Glomerular visceral epithelial cell (primary cell): ENCODE results near the gene QRFP.

Experiments used
- DNase-seq: peaks from one replicate; pipeline ENCODE4 v3.0.0-alpha.2; 2016; ENCODE audit errors: extremely low spot score

QRFP gene

GRCh38 chr9:130933114-130934046 lies 36.8 kb upstream of the QRFP start:
- DNase-seq: peak; percentile 69

GRCh38 chr9:130932255-130933079 lies 35.9 kb upstream of the QRFP start:
- peak; percentile 51 for DNase-seq

GRCh38 chr9:130931508-130932254 lies 35.1 kb upstream of the QRFP start:
- DNase-seq: no peak

DNA sequence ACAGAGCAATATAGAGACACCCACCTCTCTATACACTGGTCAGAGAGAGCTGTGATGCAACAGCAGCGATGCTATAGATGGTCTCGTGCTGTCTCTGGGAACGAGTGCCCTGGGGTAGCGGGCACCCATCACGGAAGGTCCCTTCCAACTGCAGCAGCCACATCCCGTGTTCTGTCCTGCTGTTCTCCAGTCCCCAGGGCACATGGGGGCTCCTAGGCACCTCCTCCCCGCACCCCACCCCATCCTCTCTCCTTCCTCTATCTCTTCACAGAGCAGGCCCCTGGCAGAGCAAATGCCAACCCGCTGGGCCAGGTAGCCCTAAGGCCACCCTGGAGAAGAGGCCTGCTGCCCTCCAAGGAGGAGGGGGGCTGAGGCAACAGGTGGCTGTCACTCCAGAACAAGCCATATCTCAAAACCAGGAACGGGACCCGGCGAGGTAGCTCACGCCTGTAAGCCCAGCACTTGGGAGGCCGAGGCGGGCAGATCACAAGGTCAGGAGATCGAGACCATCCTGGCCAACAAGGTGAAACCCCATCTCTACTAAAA lies 34.3 kb upstream of the QRFP start:
- no peak for DNase-seq

DNA sequence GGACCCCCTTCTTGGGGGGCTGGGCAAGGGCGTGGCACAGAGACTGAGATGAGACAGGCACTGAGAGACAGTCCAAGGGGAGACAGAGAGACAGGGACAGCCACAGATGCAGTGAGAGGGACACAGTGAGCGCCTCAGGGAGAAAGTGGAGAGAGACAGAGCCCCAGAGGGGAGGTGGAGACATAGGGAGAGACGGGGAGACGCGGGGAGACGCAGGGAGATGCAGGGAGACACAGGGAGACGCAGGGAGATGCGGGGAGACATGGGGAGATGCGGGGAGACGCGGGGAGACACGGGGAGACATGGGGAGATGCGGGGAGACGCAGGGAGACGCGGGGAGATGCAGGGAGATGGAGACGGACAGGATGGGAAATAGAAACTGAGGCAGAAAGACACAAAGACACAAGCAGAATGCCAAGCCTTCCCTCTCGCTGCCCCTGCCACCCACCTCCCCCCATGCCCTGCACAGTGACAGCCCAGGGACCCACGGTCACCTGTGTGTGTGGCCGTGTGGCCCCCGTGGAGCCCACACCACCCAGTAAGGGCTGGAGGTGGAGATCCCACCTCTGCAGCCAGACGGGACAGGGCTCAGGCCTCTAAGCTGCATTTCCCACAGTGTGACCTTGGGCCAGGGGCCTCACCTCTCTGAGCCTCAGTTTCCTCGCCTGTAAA lies 33.7 kb upstream of the QRFP start:
- no peak for DNase-seq

GRCh38 chr9:130929571-130930038 lies 33.0 kb upstream of the QRFP start:
- DNase-seq: no peak

- DNase-seq: peak; percentile 98
Measured at GRCh38 chr9:130927995-130928900, 31.6 kb upstream of the QRFP start.

DNA sequence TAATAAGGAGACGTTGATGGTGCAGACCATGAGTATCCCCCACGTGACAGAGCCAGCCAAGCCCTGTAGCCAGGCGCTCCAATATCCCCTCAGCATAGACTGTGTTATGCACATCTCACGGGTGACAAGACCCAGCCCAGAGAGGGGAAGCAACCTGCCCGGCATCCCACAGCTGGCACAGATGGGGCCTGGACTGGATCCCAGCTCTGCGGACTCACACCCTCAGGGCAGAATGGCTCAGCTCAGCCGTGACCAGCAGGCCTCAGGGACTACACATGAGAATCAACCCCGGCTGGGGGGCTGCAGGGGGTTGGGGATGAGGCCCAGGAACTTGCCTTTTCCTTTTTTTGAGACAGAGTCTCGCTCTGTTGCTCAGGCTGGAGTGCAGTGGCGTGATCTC lies 30.7 kb upstream of the QRFP start:
- DNase-seq: peak; percentile 85

- no peak for DNase-seq
Measured at GRCh38 chr9:130925050-130925678, 28.6 kb upstream of the QRFP start.

- DNase-seq: no peak
Measured at GRCh38 chr9:130924448-130924788, 27.8 kb upstream of the QRFP start.

DNA sequence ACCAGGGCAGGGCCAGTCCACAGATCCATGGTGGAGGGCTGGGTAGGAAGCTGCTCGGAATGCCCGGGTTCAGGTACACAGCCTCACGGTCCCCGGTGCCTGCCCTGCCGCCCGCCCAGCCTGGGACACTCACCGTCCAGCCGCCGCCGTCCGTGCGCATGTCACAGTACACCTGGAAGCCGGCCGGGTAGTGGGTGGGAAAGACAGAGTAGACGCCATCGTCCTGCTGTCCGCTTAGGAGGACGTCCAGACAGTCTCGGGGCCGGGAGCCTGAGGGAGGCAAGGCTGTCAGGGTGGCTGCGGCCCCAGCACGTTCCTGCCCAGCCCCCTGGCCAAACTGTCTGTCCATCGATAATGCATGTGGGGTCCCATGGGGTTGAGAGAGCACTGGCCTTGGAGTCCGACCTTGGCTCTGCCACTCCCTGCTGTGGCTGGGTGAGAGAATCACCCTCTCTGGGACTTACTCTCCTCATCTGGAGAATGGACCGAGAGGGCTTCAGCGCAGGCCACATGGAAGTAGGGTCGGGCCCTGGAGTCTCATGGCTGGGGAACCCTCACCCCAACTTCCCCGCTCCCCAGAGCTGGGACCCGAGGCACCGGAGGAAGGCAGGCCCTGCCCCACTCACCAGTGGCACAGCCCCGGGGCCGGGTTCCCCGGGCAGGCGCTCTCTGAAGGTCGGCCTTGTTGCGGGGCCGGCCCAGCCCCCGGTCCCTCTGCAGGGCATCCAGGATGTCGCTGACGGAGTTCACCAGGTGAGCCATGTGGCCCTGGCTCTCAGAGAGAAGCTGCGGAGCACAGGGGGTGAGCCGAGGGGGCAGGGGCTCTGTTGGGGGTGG lies 27.2 kb upstream of the QRFP start:
- DNase-seq: no peak

DNA sequence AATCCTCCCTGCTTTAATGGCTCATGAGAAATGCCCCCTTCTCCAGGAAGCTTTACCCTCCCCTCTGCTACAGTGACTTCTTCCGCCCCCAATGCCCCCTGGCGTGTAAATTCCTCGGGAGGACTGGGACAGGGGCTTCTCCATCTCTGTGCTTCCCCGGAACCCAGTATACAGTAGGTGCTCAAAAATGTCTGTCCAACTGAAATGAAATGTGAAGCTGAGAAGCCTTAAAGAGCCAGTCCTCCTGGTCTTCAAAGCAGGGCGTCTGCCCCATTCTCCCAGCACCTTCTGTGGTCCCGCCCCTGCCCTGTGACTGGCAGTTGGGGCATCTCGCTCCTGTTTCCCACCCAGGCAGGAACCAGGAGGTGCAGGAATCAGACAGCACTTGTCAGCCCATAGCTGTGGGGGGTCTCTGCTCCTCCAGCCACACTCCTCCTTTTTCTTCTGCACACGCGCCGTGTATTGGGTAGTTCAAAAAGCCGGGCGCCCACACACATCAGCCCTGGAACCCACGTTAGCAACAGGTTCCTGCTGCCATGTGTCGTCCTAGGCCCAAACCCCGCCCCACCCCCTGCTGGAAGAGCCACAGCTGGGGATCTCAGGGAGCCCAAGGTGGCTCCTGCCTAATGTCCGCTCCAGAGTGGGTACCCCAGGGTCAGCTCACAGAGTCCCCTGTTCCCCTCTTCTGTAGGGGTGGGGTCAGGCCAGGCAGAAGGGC lies 26.4 kb upstream of the QRFP start:
- DNase-seq: no peak

DNA sequence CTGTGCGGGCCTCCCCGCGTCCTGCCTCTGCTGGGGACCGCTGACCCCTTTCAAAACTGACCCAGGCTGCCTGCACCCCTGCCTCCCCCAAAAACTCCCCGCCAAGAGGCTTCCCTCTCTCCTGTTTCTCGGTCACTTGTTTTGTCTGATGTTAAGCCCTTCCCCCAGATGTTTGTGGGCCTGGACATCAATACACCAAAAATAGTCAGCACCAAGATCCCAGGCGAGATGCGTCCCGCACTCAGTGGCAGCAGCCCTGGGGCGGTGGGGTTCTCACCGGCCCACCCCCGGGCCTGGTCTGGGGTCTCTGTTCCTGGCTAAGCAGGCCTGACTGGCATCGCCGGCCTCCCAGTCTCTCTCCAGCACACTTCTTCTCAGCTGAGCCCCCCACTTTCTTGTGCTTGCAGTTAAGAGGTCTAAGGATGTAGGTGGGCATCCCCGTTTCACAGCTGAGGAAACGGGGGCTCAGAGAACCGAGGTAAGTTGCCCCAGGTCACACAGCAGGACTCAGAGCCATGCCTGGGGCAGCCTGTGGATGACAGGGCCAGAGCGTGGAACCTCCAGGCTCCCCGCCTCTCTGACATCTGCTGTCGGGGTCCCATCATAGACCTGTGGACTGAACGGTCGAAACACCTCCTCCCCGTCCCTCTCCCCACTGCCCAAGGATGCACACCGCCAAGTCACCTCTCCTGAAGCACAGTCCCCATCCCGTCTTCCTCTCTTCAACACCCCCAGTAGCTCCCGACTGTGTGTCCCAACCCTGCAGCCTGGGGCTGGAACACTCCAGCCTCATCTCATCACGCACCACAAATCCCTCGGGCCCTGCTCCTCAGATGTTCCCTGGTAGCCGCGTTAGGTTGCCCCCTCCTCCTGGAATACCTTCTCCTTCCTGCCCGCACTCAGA lies 25.6 kb upstream of the QRFP start:
- DNase-seq: no peak

GRCh38 chr9:130921300-130921988 lies 24.8 kb upstream of the QRFP start:
- DNase-seq: no peak

GRCh38 chr9:130920762-130921299 lies 24.2 kb upstream of the QRFP start:
- DNase-seq: no peak

DNA sequence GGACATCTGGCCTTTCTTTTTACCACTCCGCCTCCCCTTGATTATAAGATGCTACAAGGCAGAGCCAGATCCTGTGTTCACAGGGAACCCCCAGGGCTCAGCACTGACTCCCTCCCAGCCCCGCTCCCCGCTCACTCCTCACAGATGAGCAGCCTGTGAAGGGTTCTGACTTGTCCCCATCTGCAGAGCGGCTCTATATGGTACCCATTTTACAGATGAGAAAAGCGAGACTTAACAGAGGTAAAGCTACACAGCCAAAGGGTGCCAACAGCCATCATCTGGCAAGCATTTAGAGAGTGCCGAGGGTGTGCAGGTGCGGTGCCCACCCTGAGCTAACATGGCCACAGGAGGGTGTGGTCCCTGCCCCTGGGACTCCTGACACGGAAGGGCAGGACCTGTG lies 23.6 kb upstream of the QRFP start:
- DNase-seq: no peak
